ENCODE data around the gene PHKA2.
A peak's percentile ranks its signal among the peaks of the same experiment; 100 is the strongest.

PHKA2 gene

GRCh38 chrX:18887177-18887824 is 96.6 kb downstream of the PHKA2 start:
- H3K4me3 ChIP-seq (ENCODE audit: low read length) = peak overlapping the region; percentile 64
- no peaks in the 10 kb centered on the region for H3K36me3 ChIP-seq (ENCODE audit: insufficient read depth, low read length)
- H3K4me1 ChIP-seq (ENCODE audit: control insufficient read depth, insufficient read depth, low read length) = peaks cover 25% of the 10 kb centered on the region
- H3K4me2 ChIP-seq (ENCODE audit: low read length) = peak overlapping the region; percentile 79
- no peaks in the 10 kb centered on the region for H3K9me3 ChIP-seq (replicated peaks; ENCODE audit: low read length)
- no peaks in the 10 kb centered on the region for H3K27me3 ChIP-seq (ENCODE audit: control insufficient read depth, insufficient read depth, low read length)
- peak overlapping the region; percentile 67 for H3K9ac ChIP-seq (ENCODE audit: low read depth, low read length)

- Histone ChIP-seq H3K27me3 (ENCODE audit: control insufficient read depth, insufficient read depth, low read length) (no peaks in the 10 kb centered on the region), H3K9me3 (replicated peaks; ENCODE audit: low read length) (no peaks in the 10 kb centered on the region), H3K4me3 (ENCODE audit: low read length) (peak overlapping the region; percentile 64), H3K36me3 (ENCODE audit: insufficient read depth, low read length) (no peaks in the 10 kb centered on the region), H3K4me2 (ENCODE audit: low read length) (peak overlapping the region; percentile 79), H3K4me1 (ENCODE audit: control insufficient read depth, insufficient read depth, low read length) (peaks cover 25% of the 10 kb centered on the region), H3K9ac (ENCODE audit: low read depth, low read length) (peak overlapping the region; percentile 67)
These were observed 97.4 kb downstream of the PHKA2 start for GRCh38 chrX:18886344-18887161.

- Histone ChIP-seq H3K4me3 (ENCODE audit: low read length) (peak overlapping the region; percentile 64), H3K4me1 (ENCODE audit: control insufficient read depth, insufficient read depth, low read length) (peaks cover 25% of the 10 kb centered on the region), H3K4me2 (ENCODE audit: low read length) (peak overlapping the region; percentile 79), H3K27me3 (ENCODE audit: control insufficient read depth, insufficient read depth, low read length) (no peaks in the 10 kb centered on the region), H3K9ac (ENCODE audit: low read depth, low read length) (peak overlapping the region; percentile 67), H3K36me3 (ENCODE audit: insufficient read depth, low read length) (no peaks in the 10 kb centered on the region), H3K9me3 (replicated peaks; ENCODE audit: low read length) (no peaks in the 10 kb centered on the region)
These were observed 97.9 kb downstream of the PHKA2 start for GRCh38 chrX:18886005-18886343.

- Histone ChIP-seq H3K4me3 (ENCODE audit: low read length) (peak overlapping the region; percentile 64), H3K36me3 (ENCODE audit: insufficient read depth, low read length) (no peaks in the 10 kb centered on the region), H3K4me1 (ENCODE audit: control insufficient read depth, insufficient read depth, low read length) (peaks cover 25% of the 10 kb centered on the region), H3K4me2 (ENCODE audit: low read length) (peak overlapping the region; percentile 79), H3K9ac (ENCODE audit: low read depth, low read length) (peak overlapping the region; percentile 67), H3K9me3 (replicated peaks; ENCODE audit: low read length) (no peaks in the 10 kb centered on the region), H3K27me3 (ENCODE audit: control insufficient read depth, insufficient read depth, low read length) (no peaks in the 10 kb centered on the region)
These were observed 98.4 kb downstream of the PHKA2 start for GRCh38 chrX:18885328-18886004.

- Histone ChIP-seq H3K36me3 (ENCODE audit: insufficient read depth, low read length) (no peaks in the 10 kb centered on the region), H3K9ac (ENCODE audit: low read depth, low read length) (no peak overlapping the region), H3K4me3 (ENCODE audit: low read length) (no peak overlapping the region), H3K4me2 (ENCODE audit: low read length) (no peak overlapping the region), H3K27me3 (ENCODE audit: control insufficient read depth, insufficient read depth, low read length) (no peaks in the 10 kb centered on the region), H3K4me1 (ENCODE audit: control insufficient read depth, insufficient read depth, low read length) (peaks cover 25% of the 10 kb centered on the region), H3K9me3 (replicated peaks; ENCODE audit: low read length) (no peaks in the 10 kb centered on the region)
These were observed 99.0 kb downstream of the PHKA2 start for GRCh38 chrX:18884916-18885315.

DNA sequence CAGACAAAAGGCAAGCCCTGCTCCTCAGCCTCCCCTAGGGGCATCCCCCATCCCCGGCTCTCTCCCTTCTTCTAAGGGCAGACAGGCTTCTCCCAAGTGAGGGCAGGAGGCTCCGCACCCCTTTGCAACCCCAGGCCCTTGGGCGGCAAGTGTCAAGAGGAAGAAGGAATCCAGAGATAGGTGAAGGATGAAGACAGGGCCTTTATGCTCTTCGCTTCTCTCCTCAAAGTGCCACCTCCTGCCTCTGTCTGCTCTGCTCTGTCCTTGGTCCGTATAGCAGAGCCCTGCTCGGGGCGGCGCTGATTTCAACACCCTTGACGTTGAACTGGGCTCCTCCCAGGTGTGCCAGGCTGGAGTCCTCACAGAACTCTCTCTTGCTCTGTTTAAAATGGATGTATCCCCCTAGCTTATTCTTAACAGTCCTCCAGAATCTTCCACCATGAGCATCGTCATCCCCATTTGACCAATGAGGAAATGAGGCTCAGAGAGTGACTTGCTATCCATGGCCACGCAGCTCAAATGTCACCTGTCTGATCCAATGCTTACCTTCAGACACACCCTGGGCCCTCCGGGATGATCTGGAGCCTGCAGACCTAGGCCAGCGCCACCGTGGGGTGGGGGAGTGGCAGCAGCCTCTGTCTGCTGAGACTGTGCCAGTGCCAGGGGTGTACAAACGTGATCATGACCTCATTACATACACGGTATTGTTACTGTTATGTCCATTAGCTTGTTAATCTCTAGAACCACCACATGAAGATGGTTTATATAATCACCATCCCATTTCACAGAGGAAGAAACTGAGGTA is 99.8 kb downstream of the PHKA2 start:
- Histone ChIP-seq H3K36me3 (ENCODE audit: insufficient read depth, low read length) (no peaks in the 10 kb centered on the region), H3K4me1 (ENCODE audit: control insufficient read depth, insufficient read depth, low read length) (peaks cover 25% of the 10 kb centered on the region), H3K9ac (ENCODE audit: low read depth, low read length) (no peak overlapping the region), H3K4me2 (ENCODE audit: low read length) (no peak overlapping the region), H3K4me3 (ENCODE audit: low read length) (no peak overlapping the region), H3K27me3 (ENCODE audit: control insufficient read depth, insufficient read depth, low read length) (no peaks in the 10 kb centered on the region), H3K9me3 (replicated peaks; ENCODE audit: low read length) (no peaks in the 10 kb centered on the region)

- Histone ChIP-seq H3K27me3 (ENCODE audit: control insufficient read depth, insufficient read depth, low read length) (no peaks in the 10 kb centered on the region), H3K4me2 (ENCODE audit: low read length) (no peak overlapping the region), H3K36me3 (ENCODE audit: insufficient read depth, low read length) (no peaks in the 10 kb centered on the region), H3K4me1 (ENCODE audit: control insufficient read depth, insufficient read depth, low read length) (peaks cover 25% of the 10 kb centered on the region), H3K9ac (ENCODE audit: low read depth, low read length) (no peak overlapping the region), H3K9me3 (replicated peaks; ENCODE audit: low read length) (no peaks in the 10 kb centered on the region), H3K4me3 (ENCODE audit: low read length) (no peak overlapping the region)
These were observed 100.5 kb downstream of the PHKA2 start for GRCh38 chrX:18883234-18883960.

DNA sequence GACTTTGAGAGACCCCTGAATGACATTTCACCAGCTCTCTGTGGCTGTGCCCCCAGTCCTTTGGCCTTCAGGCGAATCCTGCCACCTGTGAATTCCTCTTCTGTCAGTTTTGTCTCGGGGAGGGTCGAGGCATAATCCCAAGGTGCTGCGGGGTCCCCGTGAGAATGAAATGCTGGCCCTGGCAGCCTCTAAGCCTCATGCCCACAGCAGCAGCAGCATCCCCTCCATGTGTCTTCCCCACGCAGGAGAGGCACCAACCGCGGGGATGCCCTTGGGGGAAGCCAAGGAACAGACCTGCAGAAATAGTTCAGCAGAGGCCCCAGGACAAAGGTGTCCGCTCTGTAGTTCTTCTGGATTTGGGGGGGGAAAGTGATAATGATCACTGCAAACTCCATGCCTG is 104.8 kb downstream of the PHKA2 start:
- Histone ChIP-seq H3K4me2 (ENCODE audit: low read length) (no peak overlapping the region), H3K4me1 (ENCODE audit: control insufficient read depth, insufficient read depth, low read length) (no peaks in the 10 kb centered on the region), H3K27me3 (ENCODE audit: control insufficient read depth, insufficient read depth, low read length) (no peaks in the 10 kb centered on the region), H3K4me3 (ENCODE audit: low read length) (no peak overlapping the region), H3K9ac (ENCODE audit: low read depth, low read length) (no peak overlapping the region), H3K36me3 (ENCODE audit: insufficient read depth, low read length) (no peaks in the 10 kb centered on the region), H3K9me3 (replicated peaks; ENCODE audit: low read length) (no peaks in the 10 kb centered on the region)

DNA sequence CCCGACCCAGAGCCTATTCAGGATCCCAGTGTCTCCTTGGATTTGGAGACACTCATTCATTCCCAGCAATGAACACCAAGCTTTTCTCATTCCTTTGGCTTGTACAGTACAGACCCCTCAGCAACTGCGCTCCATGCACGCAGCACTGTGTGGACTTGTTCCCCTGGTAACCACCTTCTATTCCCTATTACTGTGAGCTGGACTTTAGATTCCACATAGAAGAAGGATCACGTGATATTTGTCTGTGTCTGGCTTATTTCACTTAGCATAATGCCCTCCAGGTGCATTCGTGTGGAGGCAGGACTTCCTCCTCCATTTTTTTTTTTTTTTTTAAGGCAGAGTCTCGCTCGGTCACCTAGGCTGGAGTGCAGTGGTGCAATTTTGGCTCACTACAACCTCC is 106.4 kb downstream of the PHKA2 start:
- no peak overlapping the region for H3K9ac ChIP-seq (ENCODE audit: low read depth, low read length)
- H3K4me3 ChIP-seq (ENCODE audit: low read length) = no peak overlapping the region
- H3K27me3 ChIP-seq (ENCODE audit: control insufficient read depth, insufficient read depth, low read length) = no peaks in the 10 kb centered on the region
- H3K4me2 ChIP-seq (ENCODE audit: low read length) = no peak overlapping the region
- H3K4me1 ChIP-seq (ENCODE audit: control insufficient read depth, insufficient read depth, low read length) = peaks cover 13% of the 10 kb centered on the region
- no peaks in the 10 kb centered on the region for H3K36me3 ChIP-seq (ENCODE audit: insufficient read depth, low read length)
- H3K9me3 ChIP-seq (replicated peaks; ENCODE audit: low read length) = no peaks in the 10 kb centered on the region

GRCh38 chrX:18875256-18875878 is 108.5 kb downstream of the PHKA2 start:
- Histone ChIP-seq H3K4me1 (ENCODE audit: control insufficient read depth, insufficient read depth, low read length) (peaks cover 23% of the 10 kb centered on the region), H3K9ac (ENCODE audit: low read depth, low read length) (no peak overlapping the region), H3K27me3 (ENCODE audit: control insufficient read depth, insufficient read depth, low read length) (no peaks in the 10 kb centered on the region), H3K4me3 (ENCODE audit: low read length) (no peak overlapping the region), H3K4me2 (ENCODE audit: low read length) (no peak overlapping the region), H3K9me3 (replicated peaks; ENCODE audit: low read length) (no peaks in the 10 kb centered on the region), H3K36me3 (ENCODE audit: insufficient read depth, low read length) (no peaks in the 10 kb centered on the region)
